DMS79 (cell line): ENCODE measurements around the gene TUBAL3.
"Not testable (repeated sequence)": the region's sequence is repeated elsewhere in the genome, so short reads cannot be mapped to it uniquely, and the experiment has no call there.

Experiments
- DNase-seq: peaks from one replicate; lab custom pipeline; 2025; lab: John Stamatoyannopoulos, UW

The TUBAL3 gene

GRCh38 chr10:5423771-5424170 lies 19.1 kb upstream of the TUBAL3 start:
- no peak for DNase-seq

DNA sequence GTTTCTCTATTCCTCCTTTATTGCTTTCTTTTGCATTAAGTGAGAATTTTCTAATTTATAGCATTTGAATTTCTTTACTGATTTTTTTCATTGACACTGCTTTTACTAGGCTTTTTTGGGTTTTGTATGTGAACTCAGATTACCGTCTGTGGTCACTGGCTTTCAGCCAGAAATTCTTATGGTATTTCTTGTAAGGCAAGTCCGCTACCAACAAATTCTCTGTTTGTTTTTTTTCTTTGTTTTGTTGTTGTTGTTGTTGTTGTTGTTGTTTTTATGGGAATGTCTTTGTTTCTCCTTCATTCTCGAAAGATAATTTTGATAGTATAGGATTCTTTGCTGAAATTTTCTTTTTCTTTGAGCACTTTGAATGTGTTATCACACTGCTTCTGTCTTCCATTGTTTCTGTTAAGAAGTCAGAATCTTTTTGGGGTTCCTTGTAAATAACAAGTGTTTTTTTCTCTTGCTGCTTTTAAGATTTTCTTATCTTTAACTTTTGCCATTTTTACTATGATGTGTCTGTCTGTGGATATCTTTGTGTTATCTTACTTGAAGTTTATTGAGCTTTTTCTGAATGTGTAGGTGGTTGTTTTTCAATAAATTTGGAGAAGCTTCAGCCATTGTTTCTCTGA lies 15.0 kb upstream of the TUBAL3 start:
- DNase-seq: no peak

- DNase-seq: no peak
These were observed 14.0 kb upstream of the TUBAL3 start for GRCh38 chr10:5418584-5418983.

- no peak for DNase-seq
These were observed 12.4 kb upstream of the TUBAL3 start for GRCh38 chr10:5416981-5417380.

- DNase-seq: peak; percentile 2
These were observed 8.6 kb upstream of the TUBAL3 start for GRCh38 chr10:5413012-5413938.

DNA sequence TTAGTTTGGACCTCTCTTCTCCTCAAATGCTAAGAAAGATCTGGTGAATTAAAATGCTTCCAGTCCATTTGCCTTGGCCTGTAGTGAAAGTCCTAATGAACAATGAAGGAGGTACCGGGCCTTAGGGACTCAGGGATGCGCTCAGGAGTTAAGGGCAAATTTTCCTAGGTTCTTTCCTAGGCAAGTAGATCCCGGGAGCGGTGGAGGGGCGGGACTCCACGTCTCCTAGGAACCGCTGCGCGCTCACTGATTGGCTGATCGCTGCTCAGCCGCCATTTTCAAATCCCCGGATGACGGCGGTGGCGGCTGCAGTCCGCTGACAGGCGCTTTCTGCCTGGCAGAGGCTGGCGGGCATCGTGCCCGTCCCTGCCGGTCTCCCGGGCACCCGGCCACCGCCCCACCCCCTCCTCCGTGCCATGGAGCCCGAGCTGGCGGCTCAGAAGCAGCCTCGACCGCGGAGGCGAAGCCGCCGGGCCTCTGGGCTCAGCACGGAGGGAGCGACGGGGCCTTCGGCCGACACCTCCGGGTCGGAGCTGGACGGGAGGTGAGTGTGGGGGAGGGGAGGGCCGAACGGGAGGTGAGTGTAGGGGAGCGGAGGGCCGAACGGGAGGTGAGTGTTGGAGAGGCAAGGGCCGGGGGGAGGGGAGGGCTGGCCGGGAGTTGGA lies 7.8 kb upstream of the TUBAL3 start, which contains the start of gene NET1:
TSS of gene NET1 (plus strand) at position 281 of the 665 bp plus-strand sequence. CDS start at position 417, 136 bp downstream.
- peak; percentile 68 for DNase-seq

DNA sequence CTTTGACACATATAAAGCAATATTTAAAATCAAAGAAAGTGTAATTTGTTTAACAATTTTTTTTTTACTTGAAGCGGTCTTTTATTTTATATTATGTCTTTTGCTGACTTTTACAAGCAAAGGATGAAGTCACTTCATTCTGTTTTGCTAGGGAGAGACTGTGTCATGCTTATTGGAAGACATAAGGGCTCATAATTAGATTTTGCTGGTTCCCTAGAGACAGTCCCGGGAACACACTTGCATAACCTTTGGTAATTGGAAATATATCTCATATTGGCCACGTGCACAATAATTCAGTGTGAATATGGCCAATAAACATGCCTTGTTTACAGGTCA lies 7.3 kb upstream of the TUBAL3 start:
- DNase-seq: no peak

GRCh38 chr10:5410787-5411186 lies 6.2 kb upstream of the TUBAL3 start:
- not testable (repeated sequence) for DNase-seq

- no peak for DNase-seq
These were observed 2.3 kb upstream of the TUBAL3 start for GRCh38 chr10:5406918-5407317.

DNA sequence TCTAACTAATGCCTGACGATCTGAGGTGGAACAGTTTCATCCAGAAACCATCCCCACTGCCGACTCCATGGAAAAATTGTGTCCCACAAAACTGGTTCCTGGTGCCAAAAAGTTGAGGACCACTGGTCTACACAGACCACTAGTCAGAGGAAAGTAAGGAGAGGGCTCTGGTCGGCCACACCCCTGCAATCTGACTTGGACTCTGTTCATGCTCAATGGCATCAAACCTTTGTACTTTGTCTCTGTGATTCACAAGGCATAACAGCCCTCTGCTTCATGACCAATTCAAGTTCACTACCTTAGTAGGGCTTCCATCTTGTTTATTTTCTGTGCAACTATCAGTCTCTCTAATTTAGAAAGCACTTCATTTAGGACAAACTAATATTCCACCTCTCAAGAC lies 1.8 kb downstream of the TUBAL3 start:
- DNase-seq: no peak

- peak; percentile 75 for DNase-seq
These were observed 4.0 kb downstream of the TUBAL3 start for GRCh38 chr10:5400468-5401240.

DNA sequence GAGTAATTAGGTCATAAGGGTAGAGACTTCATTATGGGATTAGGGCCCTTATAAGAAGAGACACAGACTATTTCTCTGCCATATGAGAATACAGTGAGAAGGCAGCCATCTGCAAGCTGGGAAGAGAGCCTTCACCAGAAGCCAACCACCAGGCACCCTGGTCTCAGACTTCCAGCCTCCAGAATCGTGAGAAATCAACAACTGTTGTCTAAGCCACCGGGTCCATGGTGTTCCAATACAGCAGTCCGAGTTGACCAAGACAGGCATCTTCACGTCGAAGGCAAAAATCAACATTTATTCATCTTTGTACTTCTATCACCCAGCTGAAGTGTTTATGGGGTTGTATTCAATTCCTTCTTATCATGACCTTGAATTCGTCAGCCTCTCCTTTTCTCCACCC lies 5.3 kb downstream of the TUBAL3 start:
- no peak for DNase-seq

GRCh38 chr10:5396556-5397300 lies 7.9 kb downstream of the TUBAL3 start:
- peak; percentile 37 for DNase-seq

- no peak for DNase-seq
These were observed 9.5 kb downstream of the TUBAL3 start for GRCh38 chr10:5395168-5395567.

DNA sequence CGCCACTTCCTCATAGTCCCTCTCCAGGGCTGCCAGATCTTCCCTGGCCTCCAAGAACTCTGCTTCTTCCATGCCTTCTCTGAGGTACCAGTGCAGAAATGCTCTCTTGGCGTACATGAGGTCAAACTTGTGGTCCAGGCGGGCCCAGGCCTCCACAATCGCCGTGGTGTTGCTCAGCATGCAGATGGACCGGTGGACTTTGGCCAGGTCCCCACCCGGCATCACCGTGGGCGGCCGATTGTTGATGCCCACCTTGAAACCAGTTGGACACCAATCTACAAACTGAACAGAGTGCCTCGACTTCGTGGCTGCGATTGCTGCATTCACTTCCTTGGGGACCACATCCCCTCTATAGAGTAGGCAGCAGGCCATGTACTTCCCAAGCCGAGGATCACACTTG lies 11.1 kb downstream of the TUBAL3 start:
- no peak for DNase-seq

GRCh38 chr10:5391790-5392189 lies 12.8 kb downstream of the TUBAL3 start:
- DNase-seq: no peak

GRCh38 chr10:5390607-5391205 lies 13.9 kb downstream of the TUBAL3 start:
- DNase-seq: no peak

- DNase-seq: no peak
These were observed 17.5 kb downstream of the TUBAL3 start for GRCh38 chr10:5387169-5387568.

DNA sequence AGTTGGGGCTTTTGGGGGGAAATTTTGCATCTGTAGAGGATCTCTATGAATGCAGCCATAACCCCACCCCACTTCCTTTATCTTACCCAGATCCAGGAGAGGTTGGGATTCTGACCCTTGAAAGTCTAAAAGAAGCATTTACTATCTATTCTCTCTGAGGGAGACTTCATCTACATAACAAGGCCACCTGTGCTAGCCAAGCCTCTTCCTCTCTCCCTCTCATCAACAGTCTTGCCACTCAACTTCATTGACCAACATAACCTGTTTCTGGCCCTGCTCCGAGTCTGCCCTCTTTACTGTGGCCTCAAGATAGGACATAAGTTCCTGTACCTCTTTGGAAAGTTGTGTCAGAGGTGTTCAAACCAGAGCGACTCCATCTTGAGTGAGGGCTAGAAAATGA lies 19.4 kb downstream of the TUBAL3 start:
- no peak for DNase-seq

GRCh38 chr10:5381187-5381586 lies 23.4 kb downstream of the TUBAL3 start:
- DNase-seq: no peak

GRCh38 chr10:5380395-5380794 lies 24.2 kb downstream of the TUBAL3 start:
- not testable (repeated sequence) for DNase-seq
